ENCODE measurements around the gene USP32.

Gene USP32

DNA sequence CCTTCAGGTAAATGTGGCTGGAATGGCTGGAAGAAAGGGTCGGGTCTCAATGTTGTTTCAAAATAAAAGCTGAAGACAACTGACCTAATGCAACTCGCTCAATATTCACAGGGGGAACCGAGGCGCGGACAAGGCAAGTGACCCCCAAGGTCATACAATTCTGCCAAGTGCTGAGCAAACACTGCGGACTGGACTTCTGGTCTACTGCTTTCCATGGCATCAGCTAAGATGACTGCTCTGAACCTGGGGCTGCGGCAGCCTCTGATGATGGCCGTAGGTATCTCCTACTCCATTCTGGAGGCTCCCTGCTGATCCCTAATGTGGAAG is 220.2 kb downstream of the USP32 start:
- DNase-seq (ENCODE audit: low read depth in 2 of 2), result no peak
- TF ChIP-seq, protein P1, sequence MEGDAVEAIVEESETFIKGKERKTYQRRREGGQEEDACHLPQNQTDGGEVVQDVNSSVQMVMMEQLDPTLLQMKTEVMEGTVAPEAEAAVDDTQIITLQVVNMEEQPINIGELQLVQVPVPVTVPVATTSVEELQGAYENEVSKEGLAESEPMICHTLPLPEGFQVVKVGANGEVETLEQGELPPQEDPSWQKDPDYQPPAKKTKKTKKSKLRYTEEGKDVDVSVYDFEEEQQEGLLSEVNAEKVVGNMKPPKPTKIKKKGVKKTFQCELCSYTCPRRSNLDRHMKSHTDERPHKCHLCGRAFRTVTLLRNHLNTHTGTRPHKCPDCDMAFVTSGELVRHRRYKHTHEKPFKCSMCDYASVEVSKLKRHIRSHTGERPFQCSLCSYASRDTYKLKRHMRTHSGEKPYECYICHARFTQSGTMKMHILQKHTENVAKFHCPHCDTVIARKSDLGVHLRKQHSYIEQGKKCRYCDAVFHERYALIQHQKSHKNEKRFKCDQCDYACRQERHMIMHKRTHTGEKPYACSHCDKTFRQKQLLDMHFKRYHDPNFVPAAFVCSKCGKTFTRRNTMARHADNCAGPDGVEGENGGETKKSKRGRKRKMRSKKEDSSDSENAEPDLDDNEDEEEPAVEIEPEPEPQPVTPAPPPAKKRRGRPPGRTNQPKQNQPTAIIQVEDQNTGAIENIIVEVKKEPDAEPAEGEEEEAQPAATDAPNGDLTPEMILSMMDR (IDR thresholded peaks at IDR 0.05; ENCODE audit: low read depth, low read length), result no peak

DNA sequence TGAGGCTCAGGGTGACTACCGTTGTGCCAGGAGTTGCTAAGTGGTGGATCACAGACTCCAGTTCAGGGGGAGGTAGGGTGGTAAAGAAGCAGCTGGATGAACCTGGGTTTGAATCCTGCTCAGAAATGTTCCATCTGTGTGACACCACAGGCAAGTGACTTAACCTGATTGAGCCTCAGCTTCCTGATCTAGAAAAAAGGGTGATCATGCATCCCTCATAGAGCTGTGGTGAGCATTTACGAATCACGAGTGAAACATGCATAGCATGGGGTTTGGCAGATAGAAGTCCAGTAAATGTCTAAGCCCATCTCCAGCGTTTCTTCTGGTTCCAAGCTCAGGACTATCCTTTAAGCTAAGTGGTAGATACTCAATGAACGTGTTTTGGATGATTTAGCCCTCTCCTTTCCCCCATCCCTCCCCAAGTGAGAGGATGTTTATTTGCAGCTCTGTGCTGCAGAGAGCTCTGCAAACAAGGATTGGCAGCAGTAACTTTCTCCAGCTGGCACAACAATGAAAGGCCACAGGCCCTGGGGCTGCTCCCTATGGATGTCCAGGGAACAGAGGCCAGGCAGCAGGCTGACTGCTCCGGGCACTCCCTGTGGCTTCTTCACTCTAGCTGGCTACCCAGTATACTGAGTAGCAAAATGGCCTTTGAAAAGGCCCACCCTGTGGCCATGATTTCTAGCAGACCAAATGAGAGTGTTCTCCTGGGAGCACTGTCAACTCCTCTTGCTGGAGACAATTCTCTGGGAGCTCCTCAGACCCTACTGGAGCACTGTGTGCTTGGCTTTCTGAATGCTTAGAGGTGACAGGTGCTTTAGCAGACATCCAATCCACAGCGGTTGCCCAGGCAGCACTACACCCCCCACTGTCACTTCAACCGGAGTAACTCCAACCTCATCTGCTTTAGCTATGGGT is 220.8 kb downstream of the USP32 start:
- no peak overlapping the region for H3K4me3 ChIP-seq (replicated peaks in 1 of 2; ENCODE audit: low read depth in 2 of 2, low read length in 2 of 2)
- DNase-seq (ENCODE audit: low read depth in 2 of 2), result no peak
- TF ChIP-seq, protein P1 (IDR thresholded peaks at IDR 0.05; ENCODE audit: low read depth, low read length), result no peak

More for the DNA sequence above, 220.2 kb downstream of the USP32 start:
- H3K4me3 ChIP-seq (replicated peaks in 1 of 2; ENCODE audit: low read depth in 2 of 2, low read length in 2 of 2), result no peak overlapping the region

DNA sequence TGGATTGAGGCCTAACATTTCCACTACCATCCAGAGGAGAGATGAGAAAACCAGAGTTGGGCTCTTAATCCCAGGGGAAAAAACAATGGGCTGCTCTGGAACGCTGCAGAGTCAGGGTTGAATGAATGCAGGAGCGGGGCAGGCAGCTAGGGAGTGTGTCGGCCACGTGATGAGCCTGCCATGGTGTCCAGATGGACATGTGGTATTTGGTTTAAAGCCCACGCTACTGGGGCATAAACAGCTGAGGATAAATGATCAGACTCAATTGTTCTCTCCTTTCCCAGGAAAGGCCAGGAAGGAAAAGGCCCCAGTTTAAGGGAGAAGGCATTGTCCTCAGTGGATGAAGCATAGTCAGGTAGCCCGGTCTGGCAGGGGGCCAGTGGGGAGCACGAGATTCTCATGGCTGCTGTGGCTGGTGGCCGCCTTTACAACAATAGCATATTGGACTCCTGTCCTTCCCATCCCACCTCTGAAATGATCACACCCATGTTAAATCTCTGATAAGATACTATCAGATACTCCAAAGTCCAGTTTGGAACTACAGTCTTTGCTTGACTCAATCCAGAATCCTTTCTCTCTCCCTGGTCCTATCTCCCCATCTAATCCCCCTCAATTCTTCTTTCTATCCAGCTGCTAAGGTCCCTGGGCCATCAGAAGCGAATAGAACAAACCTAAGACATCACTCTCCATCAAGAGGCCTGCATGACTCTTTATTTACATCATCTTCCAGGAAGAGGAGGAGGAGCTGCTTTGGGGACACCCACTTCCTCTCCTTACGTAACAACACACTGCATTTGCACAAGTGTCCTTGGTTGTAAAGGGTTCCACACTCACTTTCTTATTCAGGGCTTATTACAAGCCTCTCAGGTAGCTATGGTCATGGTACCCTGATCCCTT is 221.8 kb downstream of the USP32 start:
- H3K4me3 ChIP-seq (replicated peaks in 1 of 2; ENCODE audit: low read depth in 2 of 2, low read length in 2 of 2), result no peak overlapping the region
- peak; percentile 61 to 81 for DNase-seq (ENCODE audit: low read depth in 2 of 2)
- TF ChIP-seq, protein P1 (IDR thresholded peaks at IDR 0.05; ENCODE audit: low read depth, low read length), result no peak

DNA sequence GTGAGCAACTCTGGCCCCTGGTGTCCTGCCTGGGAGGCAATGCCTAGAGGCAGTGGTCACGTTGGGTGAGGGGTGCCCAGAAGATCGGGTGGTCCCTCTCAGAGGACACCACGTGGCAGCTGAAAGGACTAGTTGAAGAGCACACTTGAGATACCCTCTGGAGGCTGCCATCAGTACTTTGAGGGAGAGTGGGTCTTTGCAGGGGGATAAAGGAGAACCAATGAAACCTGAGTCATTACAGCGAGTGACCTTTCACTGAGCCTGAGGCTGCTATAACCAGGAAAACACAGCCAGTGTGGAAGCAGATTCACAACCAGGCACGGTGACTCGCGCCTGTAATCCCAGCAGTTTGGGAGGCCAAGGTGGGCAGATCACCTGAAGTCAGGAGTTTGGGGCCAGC is 223.3 kb downstream of the USP32 start:
- H3K4me3 ChIP-seq (replicated peaks in 1 of 2; ENCODE audit: low read depth in 2 of 2, low read length in 2 of 2), result no peak overlapping the region
- no peak for DNase-seq (ENCODE audit: low read depth in 2 of 2)
- TF ChIP-seq, protein P1 (IDR thresholded peaks at IDR 0.05; ENCODE audit: low read depth, low read length), result no peak

DNA sequence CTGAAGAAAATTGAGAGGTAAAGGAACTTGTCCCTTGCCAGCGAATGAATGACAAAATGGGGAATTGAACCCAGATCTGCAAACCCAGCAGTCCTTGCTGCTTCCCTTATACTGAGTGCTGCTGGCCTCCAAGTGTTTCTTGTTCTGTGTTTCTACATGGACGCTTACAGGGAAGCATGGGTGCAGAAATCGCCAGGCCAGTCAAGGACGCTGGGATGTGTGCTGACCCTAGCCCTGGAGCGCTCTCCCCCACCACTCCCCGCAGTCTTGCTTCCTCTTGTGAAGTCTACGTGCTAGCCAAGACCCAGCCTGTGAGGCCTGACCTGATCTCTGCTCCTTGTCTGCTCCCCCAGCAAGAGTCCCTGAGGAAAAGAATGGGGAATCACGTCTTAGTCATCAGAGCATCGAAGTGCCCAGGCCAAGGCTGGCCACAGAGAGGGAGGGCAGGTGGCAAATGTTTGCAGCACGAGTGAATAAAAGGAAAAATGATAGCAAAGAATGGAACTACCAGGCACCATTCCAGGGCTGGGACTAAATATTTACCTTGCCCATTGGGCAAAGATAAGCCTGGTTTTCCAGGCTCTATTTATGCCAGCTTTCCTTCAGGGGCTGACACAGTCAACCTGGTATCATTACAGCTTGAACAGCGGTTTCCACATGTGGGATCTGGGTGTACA is 224.7 kb downstream of the USP32 start:
- no peak overlapping the region for H3K4me3 ChIP-seq (replicated peaks in 1 of 2; ENCODE audit: low read depth in 2 of 2, low read length in 2 of 2)
- DNase-seq (ENCODE audit: low read depth in 2 of 2), result no peak
- TF ChIP-seq, protein P1 (IDR thresholded peaks at IDR 0.05; ENCODE audit: low read depth, low read length), result no peak

DNA sequence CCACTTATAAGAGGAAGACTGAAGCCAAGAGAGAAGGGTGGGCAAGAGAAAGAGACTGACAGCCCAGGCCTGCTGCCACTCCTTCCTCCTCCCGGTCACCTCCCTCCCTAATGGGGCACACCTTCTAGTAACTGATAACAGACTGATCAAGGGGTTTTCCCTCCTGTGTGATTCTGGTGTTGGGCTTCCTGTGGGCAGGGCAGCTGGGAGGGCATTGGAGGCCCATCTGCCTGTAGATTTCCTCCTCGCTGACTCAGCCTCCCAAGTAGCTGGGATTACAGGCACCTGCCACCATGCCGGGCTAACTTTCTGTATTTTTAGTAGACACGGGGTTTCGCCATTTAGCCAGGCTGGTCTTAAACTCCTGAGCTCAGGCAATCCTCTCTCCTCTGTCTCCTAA is 226.0 kb downstream of the USP32 start:
- no peak for DNase-seq (ENCODE audit: low read depth in 2 of 2)
- no peak overlapping the region for H3K4me3 ChIP-seq (replicated peaks in 1 of 2; ENCODE audit: low read depth in 2 of 2, low read length in 2 of 2)
- TF ChIP-seq, protein P1 (IDR thresholded peaks at IDR 0.05; ENCODE audit: low read depth, low read length), result no peak
